KOPT-K1 (cell line): Measurements from ENCODE around the gene CREB3L2.
"Not testable (repeated sequence)": the region's sequence is repeated elsewhere in the genome, so short reads cannot be mapped to it uniquely, and the experiment has no call there.

ENCODE experiments used
- H3K27ac ChIP-seq: fragments of 200-600 bp; sonication (generic); 2 replicates; pipeline ENCODE4 v1.5.1; 2016; ENCODE audit warnings: antibody characterized with exemption, mild to moderate bottlenecking, low read depth, low read length; ENCODE audit not compliant: poor library complexity, severe bottlenecking
- H3K36me3 ChIP-seq: fragments of 200-600 bp; sonication (generic); 2 replicates; pipeline ENCODE4 v1.5.1; 2017; ENCODE audit warnings: antibody characterized with exemption, mild to moderate bottlenecking, low read length, moderate library complexity; ENCODE audit not compliant: insufficient read depth
- H3K9me3 ChIP-seq: fragments of 200-600 bp; sonication (generic); 2 replicates; pipeline ENCODE4 v1.5.1; 2017; ENCODE audit warnings: antibody characterized with exemption, low read length, mild to moderate bottlenecking; ENCODE audit not compliant: insufficient read depth, poor library complexity, severe bottlenecking

CREB3L2 gene

GRCh38 chr7:137975221-137975620, 26.7 kb downstream of the CREB3L2 start:
- Histone ChIP-seq H3K9me3 (no peaks in the 10 kb centered on the region), H3K36me3 (no peaks in the 10 kb centered on the region), H3K27ac (no peak overlapping the region)

GRCh38 chr7:137974766-137975165, 27.1 kb downstream of the CREB3L2 start:
- Histone ChIP-seq H3K36me3 (no peaks in the 10 kb centered on the region), H3K27ac (no peak overlapping the region), H3K9me3 (no peaks in the 10 kb centered on the region)

- Histone ChIP-seq H3K36me3 (no peaks in the 10 kb centered on the region), H3K27ac (no peak overlapping the region), H3K9me3 (no peaks in the 10 kb centered on the region)
Observed at GRCh38 chr7:137970253-137970975, 31.5 kb downstream of the CREB3L2 start.

GRCh38 chr7:137969828-137970227, 32.1 kb downstream of the CREB3L2 start:
- H3K9me3 ChIP-seq = no peaks in the 10 kb centered on the region
- H3K36me3 ChIP-seq = no peaks in the 10 kb centered on the region
- no peak overlapping the region for H3K27ac ChIP-seq

- Histone ChIP-seq H3K27ac (no peak overlapping the region), H3K36me3 (no peaks in the 10 kb centered on the region), H3K9me3 (no peaks in the 10 kb centered on the region)
Observed at GRCh38 chr7:137968890-137969289, 33.0 kb downstream of the CREB3L2 start.

GRCh38 chr7:137968339-137968738, 33.5 kb downstream of the CREB3L2 start:
- not testable (repeated sequence) for H3K27ac ChIP-seq, H3K9me3 ChIP-seq, H3K36me3 ChIP-seq

- no peaks in the 10 kb centered on the region for H3K9me3 ChIP-seq
- H3K27ac ChIP-seq = no peak overlapping the region
- no peaks in the 10 kb centered on the region for H3K36me3 ChIP-seq
Observed at GRCh38 chr7:137967143-137968018, 34.5 kb downstream of the CREB3L2 start.

GRCh38 chr7:137966641-137967142, 35.2 kb downstream of the CREB3L2 start:
- Histone ChIP-seq H3K9me3 (no peaks in the 10 kb centered on the region), H3K36me3 (no peaks in the 10 kb centered on the region), H3K27ac (no peak overlapping the region)

- no peaks in the 10 kb centered on the region for H3K36me3 ChIP-seq
- no peak overlapping the region for H3K27ac ChIP-seq
- no peaks in the 10 kb centered on the region for H3K9me3 ChIP-seq
Observed at GRCh38 chr7:137965942-137966640, 35.8 kb downstream of the CREB3L2 start.

GRCh38 chr7:137964824-137965545, 36.9 kb downstream of the CREB3L2 start:
- no peaks in the 10 kb centered on the region for H3K9me3 ChIP-seq
- no peak overlapping the region for H3K27ac ChIP-seq
- no peaks in the 10 kb centered on the region for H3K36me3 ChIP-seq

GRCh38 chr7:137962875-137963507, 38.9 kb downstream of the CREB3L2 start:
- Histone ChIP-seq H3K36me3 (no peaks in the 10 kb centered on the region), H3K27ac (no peak overlapping the region), H3K9me3 (no peaks in the 10 kb centered on the region)

GRCh38 chr7:137962491-137962874, 39.4 kb downstream of the CREB3L2 start:
- Histone ChIP-seq H3K27ac (no peak overlapping the region), H3K9me3 (no peaks in the 10 kb centered on the region), H3K36me3 (no peaks in the 10 kb centered on the region)

- no peak overlapping the region for H3K27ac ChIP-seq
- no peaks in the 10 kb centered on the region for H3K9me3 ChIP-seq
- H3K36me3 ChIP-seq = no peaks in the 10 kb centered on the region
Observed at GRCh38 chr7:137961200-137962177, 40.4 kb downstream of the CREB3L2 start.
